Measurements from ENCODE around the gene RCC2.
A peak's percentile ranks its signal among the peaks of the same experiment; 100 is the strongest.
"Not testable (repeated sequence)": the region's sequence is repeated elsewhere in the genome, so short reads cannot be mapped to it uniquely, and the experiment has no call there.

RCC2 gene

GRCh38 chr1:17420391-17420918 is 19.0 kb downstream of the RCC2 start:
- no peak for DNase-seq

- DNase-seq, result peak in 45 of 56 donors; percentile 7 to 78 (median 43)
These were observed 19.7 kb downstream of the RCC2 start for GRCh38 chr1:17419626-17420328.

- no peak for DNase-seq
These were observed 23.1 kb downstream of the RCC2 start for GRCh38 chr1:17416389-17416788.

- DNase-seq, result no peak
These were observed 25.5 kb downstream of the RCC2 start for GRCh38 chr1:17414022-17414421.

GRCh38 chr1:17412093-17412870 is 27.2 kb downstream of the RCC2 start:
- no peak for DNase-seq

- DNase-seq, result no peak
These were observed 30.1 kb downstream of the RCC2 start for GRCh38 chr1:17409391-17409811.

- DNase-seq, result not testable (repeated sequence)
These were observed 31.5 kb downstream of the RCC2 start for GRCh38 chr1:17407786-17408514.

- not testable (repeated sequence) for DNase-seq
These were observed 32.6 kb downstream of the RCC2 start for GRCh38 chr1:17406760-17407475.

GRCh38 chr1:17405898-17406759 is 33.3 kb downstream of the RCC2 start:
- DNase-seq, result peak in 40 of 56 donors; percentile 3 to 73 (median 20)

GRCh38 chr1:17404820-17405219 is 34.7 kb downstream of the RCC2 start:
- no peak for DNase-seq

GRCh38 chr1:17404034-17404684 is 35.3 kb downstream of the RCC2 start:
- no peak for DNase-seq

GRCh38 chr1:17403081-17403480 is 36.4 kb downstream of the RCC2 start:
- no peak for DNase-seq

GRCh38 chr1:17401841-17402240 is 37.6 kb downstream of the RCC2 start:
- no peak for DNase-seq

- no peak for DNase-seq
These were observed 38.6 kb downstream of the RCC2 start for GRCh38 chr1:17400725-17401341.

GRCh38 chr1:17397910-17398695 is 41.4 kb downstream of the RCC2 start:
- peak in 1 of 56 donors; percentile 29 for DNase-seq

GRCh38 chr1:17393230-17393629 is 46.2 kb downstream of the RCC2 start:
- DNase-seq, result no peak

- no peak for DNase-seq
These were observed 47.2 kb downstream of the RCC2 start for GRCh38 chr1:17392199-17392740.

- no peak for DNase-seq
These were observed 58.3 kb downstream of the RCC2 start for GRCh38 chr1:17381161-17381560.
